MM.1S (cell line): ENCODE measurements around the gene FAM219A.

ENCODE experiments used
- DNase-seq: peaks from one replicate; pipeline ENCODE4 v3.0.0-alpha.2; 2015
- H2AFZ ChIP-seq: fragments of 300-600 bp; sonication (generic); 2 replicates; pipeline ENCODE4 v1.6.0; 2016; ENCODE audit warnings: antibody characterized with exemption, low read length
- H3F3A ChIP-seq: fragments of 300-600 bp; sonication (generic); 2 replicates; pipeline ENCODE4 v1.6.1; 2016; ENCODE audit warnings: mild to moderate bottlenecking, antibody characterized with exemption, low read length, moderate library complexity, mixed read lengths; ENCODE audit not compliant: insufficient read depth
- H3K27ac ChIP-seq: fragments of 300-600 bp; sonication (generic); 2 replicates; pipeline ENCODE4 v1.5.1; 2016; ENCODE audit warnings: mild to moderate bottlenecking, low read length
- H3K27me3 ChIP-seq: fragments of 300-600 bp; sonication (generic); replicated peaks from 2 replicates; pipeline ENCODE4 v1.6.0; 2016; ENCODE audit warnings: low read length; ENCODE audit not compliant: insufficient read depth
- H3K36me3 ChIP-seq: fragments of 300-600 bp; sonication (generic); replicated peaks from 2 replicates; pipeline ENCODE4 v1.6.1; 2016; ENCODE audit warnings: mild to moderate bottlenecking, low read length, mixed read lengths; ENCODE audit not compliant: insufficient read depth
- H3K4me1 ChIP-seq: fragments of 300-600 bp; sonication (generic); 2 replicates; pipeline ENCODE4 v1.6.1; 2016; ENCODE audit warnings: low read length, mixed read lengths
- H3K4me2 ChIP-seq: fragments of 300-600 bp; sonication (generic); 2 replicates; pipeline ENCODE4 v1.6.0; 2016; ENCODE audit warnings: low read depth, low read length
- H3K4me3 ChIP-seq: fragments of 300-600 bp; sonication (generic); 2 replicates; pipeline ENCODE4 v1.5.1; 2016; ENCODE audit warnings: low read length, mixed read lengths
- H3K79me2 ChIP-seq: fragments of 300-600 bp; sonication (generic); 2 replicates; pipeline ENCODE4 v1.6.1; 2016; ENCODE audit warnings: mixed run types, low read length, mixed read lengths
- H3K9ac ChIP-seq: fragments of 300-600 bp; sonication (generic); 2 replicates; pipeline ENCODE4 v1.6.1; 2016; ENCODE audit warnings: low read length, mixed read lengths
- H3K9me2 ChIP-seq: fragments of 300-600 bp; sonication (generic); replicated peaks from 2 replicates; pipeline ENCODE4 v1.6.1; 2016; ENCODE audit warnings: mild to moderate bottlenecking, low read length, mixed read lengths; ENCODE audit not compliant: insufficient read depth
- H3K9me3 ChIP-seq: fragments of 300-600 bp; sonication (generic); replicated peaks from 2 replicates; pipeline ENCODE4 v1.6.1; 2016; ENCODE audit warnings: mild to moderate bottlenecking, low read length, mixed read lengths; ENCODE audit not compliant: insufficient read depth
- H4K20me1 ChIP-seq: fragments of 300-600 bp; sonication (generic); 2 replicates; pipeline ENCODE4 v1.6.1; 2016; ENCODE audit warnings: mild to moderate bottlenecking, low read length, moderate library complexity, mixed read lengths; ENCODE audit not compliant: insufficient read depth
- CTCF ChIP-seq: fragments of 300-600 bp; sonication (generic); IDR thresholded peaks from 2 replicates; pipeline ENCODE4 v1.5.1; 2016; ENCODE audit warnings: antibody characterized with exemption, low read length, mixed read lengths
- EZH2 ChIP-seq: fragments of 300-600 bp; sonication (generic); optimal IDR thresholded peaks from 2 replicates; pipeline ENCODE3; 2017; ENCODE audit warnings: low read depth, mild to moderate bottlenecking, antibody characterized with exemption, low read length, mixed read lengths
- EZH2phosphoT487 ChIP-seq: fragments of 300-600 bp; sonication (generic); IDR thresholded peaks from 2 replicates; pipeline ENCODE4 v1.6.1; 2018; ENCODE audit warnings: antibody characterized with exemption, low read length

FAM219A gene

GRCh38 chr9:34506623-34507022 is 48.3 kb upstream of the FAM219A start:
- Histone ChIP-seq H3K4me3 (no peak overlapping the region), H3K9ac (no peak overlapping the region), H3K4me2 (no peak overlapping the region), H3K27ac (no peak overlapping the region), H3K9me2 (no peaks in the 10 kb centered on the region), H4K20me1 (no peaks in the 10 kb centered on the region), H3K79me2 (no peaks in the 10 kb centered on the region), H2AFZ (no peak overlapping the region), H3K9me3 (no peaks in the 10 kb centered on the region), H3K4me1 (no peaks in the 10 kb centered on the region), H3K36me3 (no peaks in the 10 kb centered on the region), H3F3A (no peaks in the 10 kb centered on the region), H3K27me3 (peaks cover 14% of the 10 kb centered on the region)
- DNase-seq, result no peak
- TF ChIP-seq CTCF (no peak), EZH2phosphoT487 (no peak), EZH2 (no peak)

- H3F3A ChIP-seq, result no peaks in the 10 kb centered on the region
- TF ChIP-seq CTCF (no peak), EZH2phosphoT487 (no peak), EZH2 (no peak)
Measured at GRCh38 chr9:34505370-34506120, 47.2 kb upstream of the FAM219A start.

GRCh38 chr9:34503406-34503805 is 45.0 kb upstream of the FAM219A start:
- Histone ChIP-seq H3K9me2 (no peaks in the 10 kb centered on the region), H3K36me3 (no peaks in the 10 kb centered on the region), H3F3A (no peaks in the 10 kb centered on the region), H3K79me2 (no peaks in the 10 kb centered on the region), H4K20me1 (no peaks in the 10 kb centered on the region), H3K27ac (no peak overlapping the region), H3K27me3 (peaks cover 18% of the 10 kb centered on the region), H3K4me1 (no peaks in the 10 kb centered on the region), H2AFZ (no peak overlapping the region), H3K4me3 (no peak overlapping the region), H3K9me3 (no peaks in the 10 kb centered on the region), H3K4me2 (no peak overlapping the region), H3K9ac (no peak overlapping the region)
- TF ChIP-seq CTCF, result no peak
- no peak for TF ChIP-seq EZH2
- TF ChIP-seq EZH2phosphoT487, result no peak
- no peak for DNase-seq

More at GRCh38 chr9:34505370-34506120, 47.2 kb upstream of the FAM219A start:
- Histone ChIP-seq H3K9me3 (no peaks in the 10 kb centered on the region), H3K27ac (no peak overlapping the region), H4K20me1 (no peaks in the 10 kb centered on the region), H3K4me1 (no peaks in the 10 kb centered on the region), H3K79me2 (no peaks in the 10 kb centered on the region), H3K9ac (no peak overlapping the region), H3K27me3 (peaks cover 14% of the 10 kb centered on the region), H3K9me2 (no peaks in the 10 kb centered on the region), H3K36me3 (no peaks in the 10 kb centered on the region), H2AFZ (no peak overlapping the region), H3K4me3 (no peak overlapping the region), H3K4me2 (no peak overlapping the region)
- no peak for DNase-seq
